ENCODE results near the gene NOP58.

DNA sequence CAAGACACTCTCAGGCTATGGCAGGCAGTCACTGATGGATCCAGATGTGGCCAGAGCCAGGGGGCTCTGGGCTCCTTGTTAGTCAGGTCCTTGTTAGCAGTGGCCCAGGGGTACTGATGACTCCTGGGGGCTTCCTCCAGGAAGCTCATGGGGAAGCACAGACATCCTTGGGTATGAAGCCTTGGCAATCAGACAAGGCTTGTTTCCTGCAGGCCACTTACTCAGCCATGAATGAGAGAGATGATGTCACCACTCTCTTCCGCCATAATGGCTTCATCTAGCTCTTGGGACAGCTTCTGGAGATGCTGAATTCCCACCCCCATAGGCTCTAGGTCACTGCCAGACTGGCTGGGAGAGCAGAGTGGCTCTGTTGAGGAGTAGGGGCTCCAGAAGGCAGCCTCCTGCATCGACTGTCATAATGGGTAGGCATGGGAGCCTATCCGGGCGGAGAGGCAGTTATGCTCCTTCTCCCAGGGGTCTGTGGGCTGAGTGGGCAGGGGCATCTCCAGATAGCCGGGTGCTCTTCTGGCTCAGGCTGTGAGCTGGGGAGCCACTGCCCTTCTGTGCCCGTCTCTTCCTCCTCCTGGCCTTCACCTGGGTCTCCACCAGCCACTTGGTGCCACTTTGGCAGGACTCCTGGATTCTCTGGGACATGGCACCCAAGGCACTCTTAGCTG lies 70.4 kb downstream of the NOP58 start:
- TF ChIP-seq, protein P1, sequence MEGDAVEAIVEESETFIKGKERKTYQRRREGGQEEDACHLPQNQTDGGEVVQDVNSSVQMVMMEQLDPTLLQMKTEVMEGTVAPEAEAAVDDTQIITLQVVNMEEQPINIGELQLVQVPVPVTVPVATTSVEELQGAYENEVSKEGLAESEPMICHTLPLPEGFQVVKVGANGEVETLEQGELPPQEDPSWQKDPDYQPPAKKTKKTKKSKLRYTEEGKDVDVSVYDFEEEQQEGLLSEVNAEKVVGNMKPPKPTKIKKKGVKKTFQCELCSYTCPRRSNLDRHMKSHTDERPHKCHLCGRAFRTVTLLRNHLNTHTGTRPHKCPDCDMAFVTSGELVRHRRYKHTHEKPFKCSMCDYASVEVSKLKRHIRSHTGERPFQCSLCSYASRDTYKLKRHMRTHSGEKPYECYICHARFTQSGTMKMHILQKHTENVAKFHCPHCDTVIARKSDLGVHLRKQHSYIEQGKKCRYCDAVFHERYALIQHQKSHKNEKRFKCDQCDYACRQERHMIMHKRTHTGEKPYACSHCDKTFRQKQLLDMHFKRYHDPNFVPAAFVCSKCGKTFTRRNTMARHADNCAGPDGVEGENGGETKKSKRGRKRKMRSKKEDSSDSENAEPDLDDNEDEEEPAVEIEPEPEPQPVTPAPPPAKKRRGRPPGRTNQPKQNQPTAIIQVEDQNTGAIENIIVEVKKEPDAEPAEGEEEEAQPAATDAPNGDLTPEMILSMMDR (IDR thresholded peaks at IDR 0.05; ENCODE audit: low read depth, low read length), result no peak
- no peak for TF ChIP-seq POLR2A (IDR thresholded peaks at IDR 0.05; ENCODE audit: extremely low read depth, insufficient read length)
